ENCODE data around the gene ZNF763.
"Not testable (repeated sequence)": the region's sequence is repeated elsewhere in the genome, so short reads cannot be mapped to it uniquely, and the experiment has no call there.

ZNF763 gene

GRCh38 chr19:11973019-11973810 lies 8.4 kb downstream of the ZNF763 start:
- DNase-seq, result no peak

DNA sequence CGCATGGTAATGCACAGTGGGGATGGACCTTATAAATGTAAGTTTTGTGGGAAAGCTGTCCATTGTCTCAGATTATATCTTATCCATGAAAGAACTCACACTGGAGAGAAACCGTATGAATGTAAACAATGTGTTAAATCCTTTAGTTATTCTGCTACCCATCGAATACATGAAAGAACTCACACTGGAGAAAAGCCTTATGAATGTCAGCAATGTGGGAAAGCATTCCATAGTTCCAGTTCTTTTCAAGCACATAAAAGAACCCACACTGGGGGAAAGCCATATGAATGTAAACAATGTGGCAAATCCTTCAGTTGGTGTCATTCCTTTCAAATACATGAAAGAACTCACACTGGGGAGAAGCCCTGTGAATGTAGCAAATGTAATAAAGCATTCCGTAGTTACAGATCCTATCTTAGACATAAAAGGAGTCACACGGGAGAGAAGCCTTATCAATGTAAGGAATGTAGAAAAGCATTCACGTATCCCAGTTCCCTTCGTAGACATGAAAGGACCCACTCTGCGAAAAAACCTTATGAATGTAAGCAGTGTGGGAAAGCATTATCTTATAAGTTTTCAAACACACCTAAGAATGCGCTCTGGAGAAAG lies 13.8 kb downstream of the ZNF763 start:
- no peak for DNase-seq

DNA sequence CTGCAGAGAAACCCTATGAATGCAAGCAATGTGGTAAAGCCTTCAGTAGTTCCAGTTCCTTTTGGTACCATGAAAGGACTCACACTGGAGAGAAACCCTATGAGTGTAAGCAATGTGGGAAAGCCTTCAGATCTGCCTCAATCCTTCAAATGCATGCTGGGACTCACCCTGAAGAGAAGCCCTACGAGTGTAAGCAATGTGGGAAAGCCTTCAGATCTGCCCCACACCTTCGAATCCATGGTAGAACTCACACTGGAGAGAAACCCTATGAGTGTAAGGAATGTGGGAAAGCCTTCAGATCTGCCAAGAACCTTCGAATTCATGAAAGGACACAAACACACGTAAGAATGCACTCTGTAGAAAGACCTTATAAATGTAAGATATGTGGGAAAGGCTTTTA lies 14.7 kb downstream of the ZNF763 start:
- no peak for DNase-seq

DNA sequence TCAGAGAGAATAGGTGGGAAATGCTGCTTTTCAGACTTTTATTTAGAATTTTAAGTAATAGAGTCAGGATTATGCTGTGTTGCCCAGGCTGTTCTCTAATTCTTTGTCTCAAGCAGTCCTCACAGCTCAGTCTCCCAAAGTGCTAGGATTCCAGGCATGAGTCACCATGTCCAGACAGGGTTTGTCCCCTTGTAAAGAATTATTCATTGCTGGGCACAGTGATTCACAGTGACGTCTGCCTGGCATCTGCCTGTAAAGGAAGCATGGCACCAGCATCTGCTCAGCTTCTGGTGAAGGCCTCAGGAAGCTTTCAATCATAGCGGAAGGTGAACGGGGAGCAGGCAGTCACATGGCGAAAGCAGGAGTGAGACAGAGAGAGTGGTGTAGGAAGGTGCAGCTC lies 17.7 kb downstream of the ZNF763 start:
- DNase-seq, result peak; percentile 43

- no peak for DNase-seq
Measured at GRCh38 chr19:11984986-11985385, 20.1 kb downstream of the ZNF763 start.

GRCh38 chr19:11986754-11987153 lies 21.9 kb downstream of the ZNF763 start:
- DNase-seq, result no peak

- peak; percentile 85 for DNase-seq
Measured at GRCh38 chr19:11987405-11988281, 22.8 kb downstream of the ZNF763 start.

DNA sequence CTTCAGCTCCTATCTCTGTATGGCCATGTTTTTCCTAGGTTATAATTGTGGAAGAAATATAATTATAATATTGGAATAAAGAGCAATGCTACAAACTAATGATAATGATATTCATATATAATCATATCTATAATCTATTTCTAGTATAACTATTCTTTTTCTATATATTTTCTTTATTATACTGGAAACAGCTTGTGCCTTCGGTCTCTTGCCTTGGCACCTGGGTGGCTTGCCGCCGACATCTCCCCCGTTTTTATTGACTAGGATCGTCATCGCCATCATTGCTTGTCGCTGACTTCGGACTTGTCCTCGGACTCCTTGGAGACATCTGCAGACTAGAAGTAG lies 24.2 kb downstream of the ZNF763 start:
- no peak for DNase-seq

DNA sequence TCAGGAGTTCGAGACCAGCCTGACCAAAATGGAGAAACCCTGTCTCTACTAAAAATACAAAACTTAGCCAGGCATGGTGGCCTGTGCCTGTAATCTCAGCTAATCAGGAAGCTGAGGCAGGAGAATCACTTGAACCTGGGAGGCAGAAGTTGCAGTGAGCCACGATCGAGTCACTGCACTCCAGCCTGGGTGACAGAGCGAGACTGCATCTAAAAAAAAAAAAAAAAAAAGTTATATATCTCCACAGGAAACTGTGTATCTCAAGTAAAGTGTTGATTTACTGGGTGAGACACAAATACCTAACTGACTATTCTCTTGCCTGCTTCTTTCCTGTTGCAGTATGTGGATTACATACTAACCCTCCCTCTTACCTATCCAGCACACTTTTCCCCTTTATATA lies 27.1 kb downstream of the ZNF763 start:
- not testable (repeated sequence) for DNase-seq

DNA sequence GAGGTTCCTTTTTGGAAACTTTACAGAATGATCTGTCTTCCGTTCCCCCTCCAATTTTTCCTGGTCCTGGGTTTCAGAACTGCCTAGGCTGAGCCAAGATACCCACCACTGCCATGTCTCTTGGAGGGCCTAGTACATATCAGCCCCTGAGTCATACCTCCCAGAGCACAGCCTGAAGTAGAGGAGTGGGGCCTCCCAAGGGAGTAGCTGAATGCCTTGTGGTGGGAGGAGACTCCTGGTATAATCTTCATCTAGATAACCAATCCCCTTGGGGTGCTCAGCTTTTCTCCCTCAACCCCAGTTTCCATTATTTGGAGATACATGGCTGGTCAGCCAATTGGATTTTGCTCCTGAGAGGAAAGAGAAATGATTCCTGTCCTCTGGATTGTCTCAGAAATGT lies 30.3 kb downstream of the ZNF763 start:
- DNase-seq, result peak; percentile 9

DNA sequence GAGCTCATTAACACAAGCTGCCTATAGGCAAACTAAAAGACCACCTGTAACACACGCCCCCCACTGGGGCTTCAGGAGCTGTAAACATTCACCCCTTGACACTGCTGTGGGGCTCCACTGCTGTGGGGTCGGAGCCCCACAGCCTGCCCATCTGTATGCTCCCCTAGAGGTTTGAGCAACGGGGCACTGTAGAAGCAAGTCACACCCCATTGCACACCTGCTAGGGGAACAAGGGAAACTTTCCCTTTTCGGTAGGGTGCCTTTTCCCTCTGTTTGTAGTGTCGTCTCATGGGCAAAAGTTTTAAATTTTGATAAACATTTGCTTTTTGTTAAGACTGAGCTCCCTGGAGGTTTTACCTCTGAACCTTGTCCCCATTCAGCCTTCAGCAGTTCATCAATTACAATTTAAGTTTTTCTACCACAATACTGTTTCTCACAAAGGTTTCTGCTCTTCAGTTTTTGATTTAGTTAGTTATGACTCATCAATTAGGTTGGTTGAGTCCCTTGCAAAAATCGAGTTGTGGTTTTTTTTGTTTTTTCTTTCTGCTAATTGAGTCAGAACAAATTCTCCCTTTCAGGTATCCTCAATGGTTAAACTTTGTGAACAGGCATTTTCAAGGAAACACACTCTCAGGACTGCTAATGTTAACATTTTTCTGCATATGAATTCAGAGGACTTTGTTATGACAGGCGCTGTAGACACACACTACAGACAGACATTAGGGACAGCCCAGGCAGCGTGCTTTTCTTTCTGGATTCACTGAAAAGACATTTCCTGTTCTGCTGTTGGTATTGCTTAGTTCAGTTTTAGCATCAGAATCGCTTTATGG lies 35.5 kb downstream of the ZNF763 start:
- no peak for DNase-seq

DNA sequence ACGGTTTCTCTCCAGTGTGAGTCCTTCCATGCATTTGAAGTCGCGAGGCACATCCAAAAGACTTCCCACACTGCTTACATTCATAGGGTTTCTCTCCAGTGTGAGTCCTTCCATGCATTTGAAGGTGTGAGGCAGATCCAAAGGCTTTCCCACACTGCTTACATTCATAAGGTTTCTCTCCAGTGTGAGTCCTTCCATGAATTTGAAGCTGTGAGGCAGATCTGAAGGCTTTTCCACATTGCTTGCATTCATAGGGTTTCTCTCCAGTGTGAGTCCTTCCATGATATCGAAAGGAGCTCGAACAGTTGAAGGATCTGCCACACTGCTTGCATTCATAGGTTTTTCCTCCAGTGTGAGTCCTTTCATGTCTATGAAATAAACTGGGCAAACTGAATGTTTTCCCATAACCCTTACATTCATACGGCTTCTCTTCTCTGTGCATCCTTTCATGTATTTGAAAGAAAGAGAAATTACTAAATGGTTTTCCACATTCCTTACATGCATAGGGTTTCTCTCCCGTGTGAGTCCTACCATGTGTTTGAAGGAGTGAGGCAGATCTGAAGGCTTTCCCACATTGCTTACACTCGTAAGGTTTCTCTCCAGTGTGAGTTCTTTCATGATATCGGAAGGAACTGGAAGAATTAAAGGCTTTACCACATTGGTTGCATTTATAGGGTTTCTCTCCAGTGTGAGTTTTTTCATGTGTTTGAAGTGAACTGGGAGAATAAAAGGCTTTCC lies 50.3 kb downstream of the ZNF763 start:
- no peak for DNase-seq

DNA sequence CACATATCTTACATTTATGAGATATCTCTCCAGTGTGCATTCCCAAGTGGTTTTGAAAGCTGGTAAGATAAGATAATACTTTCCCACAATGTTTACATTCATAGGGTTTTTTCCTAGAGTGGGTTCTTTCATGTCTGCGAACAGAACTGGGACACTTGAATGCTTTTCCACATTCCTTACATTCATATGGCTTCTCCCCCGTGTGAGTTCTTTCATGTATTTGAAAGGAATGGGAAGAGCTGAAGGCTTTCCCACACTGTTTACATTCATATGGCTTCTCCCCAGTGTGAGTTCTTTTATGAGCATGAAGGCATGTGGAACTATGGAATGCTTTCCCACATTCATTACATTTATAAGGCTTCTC lies 50.9 kb downstream of the ZNF763 start:
- DNase-seq, result no peak
